HG03521 (cell line): ENCODE data around the gene FAM72A.
"Not testable (repeated sequence)": the region's sequence is repeated elsewhere in the genome, so short reads cannot be mapped to it uniquely, and the experiment has no call there.

ENCODE experiments used
- ATAC-seq: cut with Tn5 transposase; IDR thresholded peaks from one replicate; pipeline ENCODE4 v1.9.1; 2021; ENCODE audit warnings: mild to moderate bottlenecking, moderate library complexity; ENCODE audit not compliant: unreplicated experiment

FAM72A gene

GRCh38 chr1:206218285-206218684, 15.6 kb upstream of the FAM72A start:
- not testable (repeated sequence) for ATAC-seq

GRCh38 chr1:206215600-206216392, 13.2 kb upstream of the FAM72A start:
- ATAC-seq: not testable (repeated sequence)

GRCh38 chr1:206210802-206211201, 8.2 kb upstream of the FAM72A start:
- not testable (repeated sequence) for ATAC-seq

GRCh38 chr1:206205569-206205968, 2.9 kb upstream of the FAM72A start:
- not testable (repeated sequence) for ATAC-seq

GRCh38 chr1:206204871-206205270, 2.2 kb upstream of the FAM72A start:
- ATAC-seq: not testable (repeated sequence)

GRCh38 chr1:206204159-206204511, 1.5 kb upstream of the FAM72A start:
- not testable (repeated sequence) for ATAC-seq

- ATAC-seq: peak; percentile 4
Observed at GRCh38 chr1:206203364-206204158, 922 bp upstream of the FAM72A start, which contains the start of gene SRGAP2. Gene SRGAP2 (plus strand): TSS chr1:206203541. CDS start chr1:206205971, 2,430 bp downstream.

GRCh38 chr1:206196748-206197424, 5.8 kb downstream of the FAM72A start:
- not testable (repeated sequence) for ATAC-seq

- ATAC-seq: not testable (repeated sequence)
Observed at GRCh38 chr1:206195182-206195581, 7.5 kb downstream of the FAM72A start.

- ATAC-seq: not testable (repeated sequence)
Observed at GRCh38 chr1:206186826-206187225, 15.8 kb downstream of the FAM72A start.

- ATAC-seq: not testable (repeated sequence)
Observed at GRCh38 chr1:206185778-206186177, 16.9 kb downstream of the FAM72A start.

- not testable (repeated sequence) for ATAC-seq
Observed at GRCh38 chr1:206183788-206184187, 18.9 kb downstream of the FAM72A start.

- ATAC-seq: not testable (repeated sequence)
Observed at GRCh38 chr1:206182368-206183317, 20.0 kb downstream of the FAM72A start.

- not testable (repeated sequence) for ATAC-seq
Observed at GRCh38 chr1:206179666-206180065, 23.0 kb downstream of the FAM72A start.

GRCh38 chr1:206178061-206178989, 24.3 kb downstream of the FAM72A start:
- ATAC-seq: not testable (repeated sequence)

- ATAC-seq: not testable (repeated sequence)
Observed at GRCh38 chr1:206176114-206176502, 26.5 kb downstream of the FAM72A start.

GRCh38 chr1:206175459-206176113, 27.1 kb downstream of the FAM72A start:
- not testable (repeated sequence) for ATAC-seq

- not testable (repeated sequence) for ATAC-seq
Observed at GRCh38 chr1:206174182-206174868, 28.3 kb downstream of the FAM72A start.
